H9 (cell line): Measurements from ENCODE around the gene PAQR5. TPM values are rescaled to one million over a fixed set of nuclear protein-coding genes. Genes with fewer than 3 reads are reported as not detected.

Source experiments
- DNase-seq: peaks from one replicate; pipeline ENCODE4 v3.0.0-alpha.2; 2017
- H2AFZ ChIP-seq: one replicate; pipeline ENCODE4 v1.6.1; 2013; ENCODE audit warnings: mild to moderate bottlenecking, low read length, control low read depth, moderate library complexity
- H2AK5ac ChIP-seq: 2 replicates; pipeline ENCODE4 v1.6.1; 2013; ENCODE audit warnings: low read length, control low read depth, mixed read lengths; ENCODE audit not compliant: insufficient read length
- H2BK120ac ChIP-seq: one replicate; pipeline ENCODE4 v1.6.1; 2013; ENCODE audit warnings: low read depth, mild to moderate bottlenecking, low read length, control low read depth, inconsistent platforms; ENCODE audit not compliant: poor library complexity, severe bottlenecking
- H2BK12ac ChIP-seq: 2 replicates; pipeline ENCODE4 v1.6.1; 2013; ENCODE audit warnings: low read length, control low read depth, mixed read lengths, low read depth; ENCODE audit not compliant: insufficient read length
- H2BK15ac ChIP-seq: 2 replicates; pipeline ENCODE4 v1.6.1; 2013; ENCODE audit warnings: low read depth, low read length, control low read depth
- H2BK20ac ChIP-seq: one replicate; pipeline ENCODE4 v1.6.1; 2013; ENCODE audit warnings: low read depth, mild to moderate bottlenecking, low read length, control low read depth, inconsistent platforms; ENCODE audit not compliant: poor library complexity, severe bottlenecking
- H2BK5ac ChIP-seq: 2 replicates; pipeline ENCODE4 v1.6.1; 2013; ENCODE audit warnings: low read length, control low read depth, mixed read lengths; ENCODE audit not compliant: insufficient read length
- H3K14ac ChIP-seq: 2 replicates; pipeline ENCODE4 v1.6.1; 2013; ENCODE audit warnings: low read length, control low read depth; ENCODE audit not compliant: insufficient read depth
- H3K18ac ChIP-seq: 2 replicates; pipeline ENCODE4 v1.6.1; 2013; ENCODE audit warnings: low read depth, mild to moderate bottlenecking, mixed read lengths, low read length, control low read depth; ENCODE audit not compliant: insufficient read length
- H3K23ac ChIP-seq: 2 replicates; pipeline ENCODE4 v1.6.1; 2013; ENCODE audit warnings: low read length, control low read depth, mixed read lengths, low read depth; ENCODE audit not compliant: insufficient read length
- H3K23me2 ChIP-seq: 2 replicates; pipeline ENCODE4 v1.6.1; 2013; ENCODE audit warnings: low read depth, mild to moderate bottlenecking, mixed read lengths, low read length, control low read depth; ENCODE audit not compliant: insufficient read length, poor library complexity, severe bottlenecking
- H3K27ac ChIP-seq: 2 replicates; pipeline ENCODE4 v1.5.1; 2013; ENCODE audit warnings: low read length, control low read depth, mixed read lengths, low read depth; ENCODE audit not compliant: insufficient read length
- H3K27me3 ChIP-seq: 2 replicates; pipeline ENCODE4 v1.6.1; 2013; ENCODE audit warnings: low read length, control low read depth, inconsistent platforms; ENCODE audit not compliant: insufficient read depth
- H3K4ac ChIP-seq: 2 replicates; pipeline ENCODE4 v1.6.1; 2013; ENCODE audit warnings: low read depth, mild to moderate bottlenecking, control low read depth, inconsistent platforms, low read length, moderate library complexity
- H3K4me1 ChIP-seq: 2 replicates; pipeline ENCODE4 v1.6.1; 2013; ENCODE audit warnings: low read length, control low read depth, inconsistent platforms; ENCODE audit not compliant: insufficient read depth
- H3K4me2 ChIP-seq: 2 replicates; pipeline ENCODE4 v1.6.1; 2013; ENCODE audit warnings: low read length, control low read depth, mixed read lengths; ENCODE audit not compliant: insufficient read length, insufficient read depth
- H3K56ac ChIP-seq: 2 replicates; pipeline ENCODE4 v1.6.1; 2013; ENCODE audit warnings: low read depth, mild to moderate bottlenecking, mixed read lengths, low read length, control low read depth; ENCODE audit not compliant: insufficient read length
- H3K79me1 ChIP-seq: 2 replicates; pipeline ENCODE4 v1.6.1; 2013; ENCODE audit warnings: low read depth, mild to moderate bottlenecking, moderate library complexity, low read length, control low read depth, inconsistent platforms; ENCODE audit not compliant: insufficient read depth, poor library complexity, severe bottlenecking
- H3K79me2 ChIP-seq: 2 replicates; pipeline ENCODE4 v1.6.1; 2013; ENCODE audit warnings: low read length, control low read depth, inconsistent platforms; ENCODE audit not compliant: insufficient read depth
- H3K9ac ChIP-seq: 2 replicates; pipeline ENCODE4 v1.6.1; 2013; ENCODE audit warnings: low read length, control low read depth, mixed read lengths; ENCODE audit not compliant: insufficient read length; ENCODE audit errors: extremely low read depth
- H3K9me3 ChIP-seq: one replicate; pipeline ENCODE4 v1.6.1; 2013; ENCODE audit warnings: low read depth, low read length, inconsistent platforms; ENCODE audit not compliant: control insufficient read depth
- H3T11ph ChIP-seq: one replicate; pipeline ENCODE4 v1.6.1; 2013; ENCODE audit warnings: mild to moderate bottlenecking, low read length, control low read depth, inconsistent platforms
- H4K20me1 ChIP-seq: one replicate; pipeline ENCODE4 v1.6.1; 2013; ENCODE audit not compliant: control insufficient read depth, insufficient read length, insufficient read depth
- H4K5ac ChIP-seq: 2 replicates; pipeline ENCODE4 v1.6.1; 2013; ENCODE audit warnings: low read depth, mild to moderate bottlenecking, mixed read lengths, low read length, control low read depth; ENCODE audit not compliant: insufficient read length
- H4K8ac ChIP-seq: replicated peaks from 2 replicates; pipeline ENCODE4 v1.6.1; 2013; ENCODE audit warnings: low read length, control low read depth, mixed read lengths, low read depth; ENCODE audit not compliant: insufficient read length
- H4K91ac ChIP-seq: 2 replicates; pipeline ENCODE4 v1.6.1; 2013; ENCODE audit warnings: low read depth, mild to moderate bottlenecking, moderate library complexity, mixed read lengths, low read length, control low read depth; ENCODE audit not compliant: insufficient read length
- H3K27ac Mint-ChIP-seq, 3 experiments: 2 replicates in 2 of 3; 3 replicates in 1 of 3; pipeline ENCODE4 v1.8.0; 2020 to 2021; ENCODE audit warnings: mixed read lengths in 3 of 3, mild to moderate bottlenecking in 1 of 3, moderate library complexity in 1 of 3
- H3K27me3 Mint-ChIP-seq: 2 replicates; pipeline ENCODE4 v1.8.0; 2021; ENCODE audit warnings: low read depth, mild to moderate bottlenecking, moderate library complexity, mixed read lengths
- H3K36me3 Mint-ChIP-seq, 3 experiments: 2 replicates in 2 of 3; 3 replicates in 1 of 3; pipeline ENCODE4 v1.8.0; 2020 to 2021; ENCODE audit warnings: low read depth in 3 of 3, mixed read lengths in 3 of 3; ENCODE audit not compliant: insufficient read depth in 1 of 3
- H3K4me1 Mint-ChIP-seq, 2 experiments: 2 replicates each; pipeline ENCODE4 v1.8.0; 2020; ENCODE audit warnings: mixed read lengths in 2 of 2
- H3K4me3 Mint-ChIP-seq, 2 experiments: 2 replicates in 1 of 2; 3 replicates in 1 of 2; pipeline ENCODE4 v1.8.0; 2020 to 2021; ENCODE audit warnings: mild to moderate bottlenecking in 2 of 2, mixed read lengths in 2 of 2, moderate library complexity in 1 of 2
- H3K9me3 Mint-ChIP-seq, 2 experiments: 2 replicates in 1 of 2; 3 replicates in 1 of 2; pipeline ENCODE4 v1.8.0; 2020; ENCODE audit warnings: mild to moderate bottlenecking in 2 of 2, mixed read lengths in 2 of 2, moderate library complexity in 1 of 2
- WGBS: extraction: QIAGEN DNeasy Blood & Tissue Kit; methylation state at CpG from one replicate; pipeline ENCODE4 v1.1.7; 2013; ENCODE audit warnings: missing lambda C conversion rate, low lambda C conversion rate, mixed read lengths; ENCODE audit not compliant: insufficient read length; ENCODE audit errors: extremely low coverage; 5-methylcytosine and 5-hydroxymethylcytosine counted together
- total RNA-seq: library from RNA; stranded (reverse); gene quantifications from 2 replicates; pipeline ENCODE4 v1.2.1, GENCODE V29; 2021
- TF ChIP-seq, protein P1 (sequence below): fragments of 200-600 bp; sonication (generic); conservative IDR thresholded peaks from 3 replicates; pipeline ENCODE4 v1.8.0; 2021; ENCODE audit warnings: antibody characterized with exemption, mild to moderate bottlenecking

PAQR5 gene
- total RNA-seq, 1 experiment from 2014 or later, result 1.6 TPM

GRCh38 chr15:69296606-69297005, 2.1 kb upstream of the PAQR5 start:
- H3K79me2 ChIP-seq, result no peaks in the 10 kb centered on the region
- no peak overlapping the region for H2AFZ ChIP-seq
- no peak overlapping the region for H3K27ac ChIP-seq
- H4K5ac ChIP-seq, result no peak overlapping the region
- Mint-ChIP-seq H3K27me3 (peaks cover 73% of the 10 kb centered on the region), H3K27ac (peak overlapping the region in 1 of 3 experiments; percentile 8; a peak in 1 of 7 replicates), H3K9me3 (no peaks in the 10 kb centered on the region; a peak in 1 of 5 replicates), H3K4me3 (0 out of 5 replicates have a peak overlapping the region, but pooled peaks of 1 of the 2 experiments have one; percentile 2), H3K36me3 (no peaks in the 10 kb centered on the region), H3K4me1 (peaks cover 7 to 21% of the 10 kb centered on the region in 2 experiments)
- no peaks in the 10 kb centered on the region for H4K20me1 ChIP-seq
- H2AK5ac ChIP-seq, result no peak overlapping the region
- no peak overlapping the region for H3K4me2 ChIP-seq
- H3K27me3 ChIP-seq, result peaks cover 8% of the 10 kb centered on the region; the same call in 1 of the 2 replicates
- no peak overlapping the region for H2BK15ac ChIP-seq
- H3K4me1 ChIP-seq, result no peaks in the 10 kb centered on the region
- DNase-seq, result no peak
- no peak overlapping the region for H2BK5ac ChIP-seq
- H3K23me2 ChIP-seq, result peaks cover 6% of the 10 kb centered on the region
- no peak overlapping the region for H3K4ac ChIP-seq
- no peak overlapping the region for H2BK120ac ChIP-seq
- no peaks in the 10 kb centered on the region for H3K9me3 ChIP-seq
- H4K8ac ChIP-seq, result no peak overlapping the region
- H2BK12ac ChIP-seq, result no peak overlapping the region
- H2BK20ac ChIP-seq, result no peak overlapping the region
- no peak overlapping the region for H3K14ac ChIP-seq
- H4K91ac ChIP-seq, result no peak overlapping the region
- H3K9ac ChIP-seq, result no peak overlapping the region
- H3K18ac ChIP-seq, result no peak overlapping the region
- no CpG with 5 or more reads among the region's 6 CpGs for WGBS
- H3K79me1 ChIP-seq, result no peaks in the 10 kb centered on the region
- H3T11ph ChIP-seq, result no peak overlapping the region
- TF ChIP-seq, protein P1, sequence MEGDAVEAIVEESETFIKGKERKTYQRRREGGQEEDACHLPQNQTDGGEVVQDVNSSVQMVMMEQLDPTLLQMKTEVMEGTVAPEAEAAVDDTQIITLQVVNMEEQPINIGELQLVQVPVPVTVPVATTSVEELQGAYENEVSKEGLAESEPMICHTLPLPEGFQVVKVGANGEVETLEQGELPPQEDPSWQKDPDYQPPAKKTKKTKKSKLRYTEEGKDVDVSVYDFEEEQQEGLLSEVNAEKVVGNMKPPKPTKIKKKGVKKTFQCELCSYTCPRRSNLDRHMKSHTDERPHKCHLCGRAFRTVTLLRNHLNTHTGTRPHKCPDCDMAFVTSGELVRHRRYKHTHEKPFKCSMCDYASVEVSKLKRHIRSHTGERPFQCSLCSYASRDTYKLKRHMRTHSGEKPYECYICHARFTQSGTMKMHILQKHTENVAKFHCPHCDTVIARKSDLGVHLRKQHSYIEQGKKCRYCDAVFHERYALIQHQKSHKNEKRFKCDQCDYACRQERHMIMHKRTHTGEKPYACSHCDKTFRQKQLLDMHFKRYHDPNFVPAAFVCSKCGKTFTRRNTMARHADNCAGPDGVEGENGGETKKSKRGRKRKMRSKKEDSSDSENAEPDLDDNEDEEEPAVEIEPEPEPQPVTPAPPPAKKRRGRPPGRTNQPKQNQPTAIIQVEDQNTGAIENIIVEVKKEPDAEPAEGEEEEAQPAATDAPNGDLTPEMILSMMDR, result no peak
- H3K56ac ChIP-seq, result no peak overlapping the region
- no peak overlapping the region for H3K23ac ChIP-seq
